Ammon's horn (tissue), 1 donor: ENCODE results near the gene LDHD.
"Not testable (repeated sequence)": the region's sequence is repeated elsewhere in the genome, so short reads cannot be mapped to it uniquely, and the experiment has no call there.

Experiments
- DNase-seq: peaks from one replicate; pipeline ENCODE4 v3.0.0-alpha.2; 2016; ENCODE audit warnings: low spot score

Gene LDHD

GRCh38 chr16:75116081-75116910, at the start of gene LDHD:
LDHD (minus strand) TSS chr16:75116780; CDS start chr16:75116720, 60 bp downstream.
- DNase-seq: peak; percentile 97

DNA sequence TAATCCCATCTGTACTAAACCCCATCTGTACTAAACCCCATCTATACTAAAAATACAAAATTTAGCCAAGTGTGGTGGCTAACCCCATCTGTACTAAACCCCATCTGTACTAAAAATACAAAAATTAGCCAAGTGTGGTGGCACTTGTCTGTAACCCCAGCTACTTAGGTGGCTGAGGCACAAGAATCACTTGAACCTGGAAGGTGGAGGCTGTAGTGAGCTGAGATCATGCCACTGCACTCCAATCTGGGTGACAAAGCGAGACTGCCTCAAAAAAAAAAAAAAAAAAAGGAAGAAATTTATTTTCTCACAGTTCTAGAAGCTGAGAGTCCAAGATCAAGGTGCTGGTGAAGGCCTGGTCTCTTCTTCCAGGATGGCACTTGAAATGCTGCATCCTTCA, 43.8 kb upstream of the LDHD start:
- DNase-seq: no peak

DNA sequence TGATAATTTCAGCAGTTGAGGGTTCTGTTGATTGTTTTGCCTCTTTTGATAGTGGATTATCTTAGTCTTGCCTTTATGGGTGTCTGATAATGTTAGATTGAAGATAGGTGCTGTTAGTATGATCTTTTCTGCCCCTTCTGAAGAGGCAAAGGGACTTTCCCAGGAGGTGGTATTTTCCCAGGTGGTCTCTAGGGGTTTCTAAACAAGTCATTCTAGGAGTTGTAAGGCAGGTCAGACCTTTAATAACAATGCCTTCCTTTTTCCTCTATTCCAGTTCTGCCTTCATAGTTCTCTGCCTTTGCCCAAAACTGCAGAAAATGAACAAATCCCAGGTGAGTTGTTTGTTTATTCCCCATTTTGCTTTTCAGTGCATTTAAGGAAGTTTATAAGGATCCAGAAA, 36.1 kb upstream of the LDHD start:
- no peak for DNase-seq

DNA sequence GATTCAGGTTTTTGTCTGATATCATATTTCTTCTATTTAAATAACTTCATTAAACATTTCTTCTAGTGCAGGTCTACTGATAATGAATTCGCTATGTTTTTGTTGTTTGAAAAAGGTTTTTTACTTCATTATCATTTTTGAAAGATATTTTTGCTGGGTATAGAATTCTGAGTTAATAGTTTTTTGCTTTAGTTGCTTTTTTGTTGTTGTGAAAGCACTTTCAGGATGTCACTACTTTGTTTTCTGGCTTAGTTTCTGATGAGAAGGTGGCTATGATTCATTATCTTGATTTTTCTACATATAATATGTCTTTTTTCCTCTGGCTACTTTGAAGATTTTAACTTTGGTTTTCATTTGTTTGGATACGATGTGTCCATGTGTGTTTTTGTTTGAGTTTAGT, 35.2 kb upstream of the LDHD start:
- no peak for DNase-seq

DNA sequence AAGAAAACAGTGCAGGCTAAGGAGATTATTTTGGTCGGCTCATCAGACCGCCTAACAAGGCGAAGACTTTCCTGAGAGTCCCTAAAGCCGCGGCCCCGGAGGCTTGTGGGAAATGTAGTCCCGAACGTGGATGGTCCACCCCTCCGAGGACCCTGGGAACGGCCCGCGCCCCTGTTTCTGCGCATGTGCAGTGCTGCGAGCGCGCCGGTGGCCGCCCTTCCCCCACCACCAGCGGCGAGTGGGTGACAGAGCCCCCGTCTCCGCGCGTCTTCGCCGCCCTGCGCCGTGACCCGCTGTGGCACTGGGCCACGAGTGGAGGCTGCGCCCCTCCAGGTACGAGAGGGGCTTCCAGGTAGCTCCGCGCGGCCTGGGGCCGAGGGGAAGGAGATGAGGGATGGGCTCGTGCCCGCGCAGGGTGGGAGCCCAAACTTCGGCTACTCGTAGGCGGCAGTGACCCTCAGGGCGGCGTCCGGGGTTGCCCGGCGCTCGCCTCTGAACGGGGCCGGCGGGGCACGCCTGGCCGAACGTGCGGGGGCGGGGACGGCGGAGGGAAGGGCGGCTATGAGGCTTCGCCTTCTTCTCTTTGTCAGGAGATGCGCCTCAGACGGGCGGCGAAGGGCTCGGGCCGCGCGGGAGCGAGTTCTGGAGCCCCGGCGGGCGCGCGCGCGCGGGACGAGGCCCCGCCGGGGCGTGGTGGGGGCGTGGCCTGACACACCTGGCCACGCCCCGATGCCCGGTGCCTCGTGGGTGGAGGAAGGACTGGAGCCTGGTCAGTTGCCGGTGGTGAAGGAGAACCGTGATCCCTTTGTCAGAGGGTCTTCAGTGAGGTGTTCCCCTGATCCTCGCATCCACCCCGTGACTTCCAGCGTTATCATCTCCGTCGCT, 32.0 kb upstream of the LDHD start, which contains the start of gene ZFP1:
Gene ZFP1, plus strand, starts transcription at position 214 of the 885 bp plus-strand sequence. CDS start 4,428 bp downstream, outside the sequence.
- peak; percentile 93 for DNase-seq

DNA sequence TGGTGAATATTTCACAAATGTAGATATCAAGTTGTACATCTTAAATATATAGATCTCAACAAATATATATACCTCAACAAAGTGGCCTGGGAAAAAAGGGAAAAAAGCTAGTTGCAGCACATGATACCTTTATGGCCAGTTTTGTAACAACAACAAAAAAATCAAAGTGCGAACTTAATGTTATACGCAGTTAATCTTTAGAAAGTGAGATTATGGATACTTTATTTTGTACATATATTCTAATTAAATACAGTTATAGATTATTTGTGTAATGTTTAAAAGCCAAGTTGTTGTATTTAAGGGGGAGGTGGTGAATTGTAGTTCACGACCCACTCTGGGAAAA, 31.4 kb upstream of the LDHD start:
- DNase-seq: no peak

GRCh38 chr16:75143941-75144340, 27.4 kb upstream of the LDHD start:
- no peak for DNase-seq

GRCh38 chr16:75139498-75139897, 22.9 kb upstream of the LDHD start:
- no peak for DNase-seq

- DNase-seq: no peak
These were observed 22.1 kb upstream of the LDHD start for GRCh38 chr16:75138636-75139035.

DNA sequence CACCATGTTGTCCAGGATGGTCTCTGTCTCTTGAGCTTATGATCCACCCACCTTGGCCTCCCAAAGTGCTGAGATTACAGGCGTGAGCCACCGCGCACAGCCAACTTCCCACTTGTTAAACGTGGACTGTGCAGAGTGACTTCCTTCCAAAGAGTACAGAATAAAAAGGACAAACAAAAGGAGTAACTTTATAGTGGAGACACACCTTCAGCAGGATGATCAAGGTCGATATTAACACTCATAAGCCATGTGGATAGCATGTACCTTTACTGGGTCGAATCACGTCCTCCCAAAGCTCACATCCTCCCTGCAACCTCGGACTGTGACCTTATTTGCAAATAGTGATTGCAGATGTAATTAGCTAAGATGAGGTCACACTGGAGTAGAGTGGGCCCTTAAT, 21.7 kb upstream of the LDHD start:
- DNase-seq: no peak

GRCh38 chr16:75131081-75131480, 14.5 kb upstream of the LDHD start:
- no peak for DNase-seq

DNA sequence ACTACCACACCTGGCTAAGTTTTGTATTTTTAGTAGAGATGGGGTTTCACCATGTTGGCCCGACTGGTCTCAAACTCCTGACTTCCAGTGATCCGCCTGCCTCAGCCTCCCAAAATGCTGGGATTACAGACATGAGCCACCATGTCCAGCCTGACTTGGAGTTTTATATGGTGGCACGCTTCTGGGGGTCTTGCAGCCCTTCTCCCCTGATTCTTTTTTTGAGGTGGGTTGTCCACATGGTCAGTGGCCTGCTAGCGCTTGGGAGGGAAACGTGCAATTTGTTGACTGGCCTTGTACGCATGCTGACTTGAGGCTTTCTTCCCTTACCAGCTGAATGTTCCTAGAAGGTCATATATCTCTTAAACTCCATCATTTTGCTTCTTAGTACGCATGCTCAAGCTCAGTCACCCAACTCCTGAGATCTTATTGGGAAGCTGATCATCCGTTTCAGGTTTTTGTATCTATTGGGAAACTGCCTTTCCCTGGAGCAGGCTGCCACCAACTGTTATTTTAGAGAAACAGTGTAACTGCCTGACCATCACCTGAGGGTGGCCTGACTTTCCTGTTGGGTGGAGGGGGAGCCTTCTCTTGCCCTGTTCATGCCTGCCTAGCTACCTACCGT, 13.7 kb upstream of the LDHD start:
- DNase-seq: no peak

GRCh38 chr16:75129421-75130149, 13.0 kb upstream of the LDHD start:
- not testable (repeated sequence) for DNase-seq

- no peak for DNase-seq
These were observed 11.3 kb upstream of the LDHD start for GRCh38 chr16:75127713-75128415.

DNA sequence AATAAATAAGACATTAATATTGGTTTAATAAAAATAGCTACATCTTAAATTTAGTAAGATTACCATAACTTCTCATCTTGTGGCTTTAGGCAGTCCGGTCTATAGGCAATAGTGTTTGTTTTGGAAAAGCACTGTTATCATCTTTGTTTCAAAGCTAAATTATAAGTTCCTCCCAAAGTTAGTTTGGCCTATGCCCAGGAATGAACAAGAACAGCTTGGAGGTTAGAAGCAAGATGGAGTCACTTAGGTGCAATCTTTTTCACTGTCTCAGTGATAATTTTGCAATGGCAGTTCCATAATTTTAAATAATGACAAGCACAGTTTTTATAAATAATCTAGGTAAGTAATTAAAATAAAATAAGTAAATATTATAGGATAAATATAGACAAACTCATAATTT, 6.0 kb upstream of the LDHD start:
- no peak for DNase-seq

- DNase-seq: no peak
These were observed 5.5 kb upstream of the LDHD start for GRCh38 chr16:75121949-75122568.

DNA sequence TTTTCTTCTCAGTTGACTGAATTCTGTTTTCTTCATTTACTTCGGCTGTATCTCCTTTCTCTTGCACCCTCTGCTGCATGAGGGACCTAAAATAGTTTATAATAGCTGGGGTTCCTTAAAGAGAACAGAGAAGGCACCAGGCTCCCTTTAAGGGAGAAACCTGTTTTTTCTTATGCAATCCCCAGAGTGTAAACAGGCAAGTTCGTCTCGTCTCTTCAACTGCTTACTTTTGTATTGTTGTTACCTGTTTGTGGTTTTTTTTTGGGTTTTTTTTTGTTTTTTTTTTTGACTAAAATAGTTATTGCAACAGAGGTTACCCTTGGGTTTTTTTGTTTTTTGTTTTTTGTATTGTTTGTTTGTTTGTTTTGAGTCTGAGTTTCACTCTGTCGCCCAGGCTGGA, 3.7 kb upstream of the LDHD start:
- DNase-seq: no peak

DNA sequence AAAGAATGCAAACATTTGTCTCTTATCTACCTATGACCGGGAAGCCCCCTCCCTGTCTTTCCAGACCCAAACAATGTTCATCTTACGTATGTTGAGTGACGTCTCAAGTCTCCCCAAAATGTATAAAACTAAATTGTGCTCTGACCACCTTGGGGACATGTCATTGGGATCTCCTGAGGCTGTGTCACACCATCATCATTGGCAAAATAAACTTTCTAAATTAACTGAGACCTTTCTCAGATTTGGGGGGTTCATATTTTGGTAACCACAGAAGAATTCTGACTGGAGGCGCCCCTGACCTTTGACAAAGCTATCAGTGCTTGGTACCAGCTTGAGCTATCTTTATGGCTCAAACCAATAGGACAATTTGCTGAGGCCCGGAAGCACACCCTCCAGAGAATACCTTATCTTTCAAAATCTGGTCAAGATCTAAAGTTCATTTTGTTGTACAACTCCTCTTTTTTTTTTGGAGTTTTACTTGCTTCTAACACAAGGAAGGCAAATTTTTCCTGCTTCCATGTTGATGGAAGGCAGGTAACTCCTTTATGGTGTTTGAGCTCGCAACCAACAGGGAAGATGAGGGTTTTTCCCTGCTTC, 2.5 kb upstream of the LDHD start:
- no peak for DNase-seq

GRCh38 chr16:75116911-75117245, 298 bp upstream of the LDHD start:
- no peak for DNase-seq
